ENCODE data around the gene XPR1.

DNA sequence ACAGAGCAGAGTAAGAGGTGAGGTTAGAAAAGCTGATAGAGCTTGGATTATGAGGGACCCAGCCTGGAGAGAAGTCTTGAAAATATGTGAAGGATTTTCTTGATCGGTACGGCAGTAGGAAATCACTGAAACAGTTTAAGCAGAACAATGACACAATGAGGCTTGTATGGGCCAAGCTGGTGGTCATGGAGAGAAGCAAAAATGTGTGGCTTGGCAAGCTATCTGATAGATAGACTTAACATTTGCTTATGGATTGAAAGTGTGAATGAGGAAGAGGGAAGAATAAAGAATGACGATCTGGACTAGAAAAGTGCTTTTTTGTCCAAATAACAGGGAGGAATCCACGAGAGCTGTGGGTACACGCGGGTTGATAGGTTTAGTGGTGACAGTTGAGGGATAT lies 15.4 kb upstream of the XPR1 start:
- TF ChIP-seq, protein P1, sequence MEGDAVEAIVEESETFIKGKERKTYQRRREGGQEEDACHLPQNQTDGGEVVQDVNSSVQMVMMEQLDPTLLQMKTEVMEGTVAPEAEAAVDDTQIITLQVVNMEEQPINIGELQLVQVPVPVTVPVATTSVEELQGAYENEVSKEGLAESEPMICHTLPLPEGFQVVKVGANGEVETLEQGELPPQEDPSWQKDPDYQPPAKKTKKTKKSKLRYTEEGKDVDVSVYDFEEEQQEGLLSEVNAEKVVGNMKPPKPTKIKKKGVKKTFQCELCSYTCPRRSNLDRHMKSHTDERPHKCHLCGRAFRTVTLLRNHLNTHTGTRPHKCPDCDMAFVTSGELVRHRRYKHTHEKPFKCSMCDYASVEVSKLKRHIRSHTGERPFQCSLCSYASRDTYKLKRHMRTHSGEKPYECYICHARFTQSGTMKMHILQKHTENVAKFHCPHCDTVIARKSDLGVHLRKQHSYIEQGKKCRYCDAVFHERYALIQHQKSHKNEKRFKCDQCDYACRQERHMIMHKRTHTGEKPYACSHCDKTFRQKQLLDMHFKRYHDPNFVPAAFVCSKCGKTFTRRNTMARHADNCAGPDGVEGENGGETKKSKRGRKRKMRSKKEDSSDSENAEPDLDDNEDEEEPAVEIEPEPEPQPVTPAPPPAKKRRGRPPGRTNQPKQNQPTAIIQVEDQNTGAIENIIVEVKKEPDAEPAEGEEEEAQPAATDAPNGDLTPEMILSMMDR (IDR thresholded peaks at IDR 0.05 in 2 of 3, conservative IDR thresholded peaks at IDR 0.05 in 1 of 3; ENCODE audit: control insufficient read depth in 2 of 3, extremely low read depth in 1 of 3, insufficient read depth in 1 of 3, low read depth in 3 of 3, low read length in 3 of 3) = no peak
- TF ChIP-seq SPI1 (IDR thresholded peaks at IDR 0.05; ENCODE audit: borderline replicate concordance, insufficient read depth, low read depth, low read length) (no peak), SIN3A (IDR thresholded peaks at IDR 0.05; ENCODE audit: low read depth, low read length) (no peak), BACH1 (IDR thresholded peaks at IDR 0.05; ENCODE audit: borderline replicate concordance) (no peak), NR2C2 (IDR thresholded peaks at IDR 0.05; ENCODE audit: borderline replicate concordance, control insufficient read depth, insufficient read length, low read depth) (no peak), SREBF1 (IDR thresholded peaks at IDR 0.05; ENCODE audit: low read length) (no peak), CEBPB (IDR thresholded peaks at IDR 0.05; ENCODE audit: borderline replicate concordance in 1 of 2, low read depth in 2 of 2, low read length in 2 of 2) (no peak), HDGF (IDR thresholded peaks at IDR 0.05) (no peak), EP300 (IDR thresholded peaks at IDR 0.05; ENCODE audit: borderline replicate concordance in 1 of 2, control insufficient read depth in 1 of 2, low read depth in 2 of 2, low read length in 2 of 2) (no peak)
- TF ChIP-seq, protein P2, sequence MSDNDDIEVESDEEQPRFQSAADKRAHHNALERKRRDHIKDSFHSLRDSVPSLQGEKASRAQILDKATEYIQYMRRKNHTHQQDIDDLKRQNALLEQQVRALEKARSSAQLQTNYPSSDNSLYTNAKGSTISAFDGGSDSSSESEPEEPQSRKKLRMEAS (IDR thresholded peaks at IDR 0.05; ENCODE audit: low read depth, low read length) = no peak
- TF ChIP-seq, protein P3, sequence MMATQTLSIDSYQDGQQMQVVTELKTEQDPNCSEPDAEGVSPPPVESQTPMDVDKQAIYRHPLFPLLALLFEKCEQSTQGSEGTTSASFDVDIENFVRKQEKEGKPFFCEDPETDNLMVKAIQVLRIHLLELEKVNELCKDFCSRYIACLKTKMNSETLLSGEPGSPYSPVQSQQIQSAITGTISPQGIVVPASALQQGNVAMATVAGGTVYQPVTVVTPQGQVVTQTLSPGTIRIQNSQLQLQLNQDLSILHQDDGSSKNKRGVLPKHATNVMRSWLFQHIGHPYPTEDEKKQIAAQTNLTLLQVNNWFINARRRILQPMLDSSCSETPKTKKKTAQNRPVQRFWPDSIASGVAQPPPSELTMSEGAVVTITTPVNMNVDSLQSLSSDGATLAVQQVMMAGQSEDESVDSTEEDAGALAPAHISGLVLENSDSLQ (IDR thresholded peaks at IDR 0.05) = no peak
